Caco-2 (cell line): Measurements from ENCODE around the gene NKG7. TPM values are rescaled to one million over a fixed set of nuclear protein-coding genes. Genes with fewer than 3 reads are reported as not detected.

ENCODE experiments used
- BruUV-seq: library from RNA; stranded (reverse); fragments of 400-500 nt; replicated peaks from 2 replicates; lab custom pipeline; 2021; lab: Mats Ljungman, UMichigan
- CTCF ChIA-PET: fragments of 300-600 bp; sonication (Branson Sonifier 250); formaldehyde crosslinking; loops from one replicate; lab custom pipeline; 2022; ENCODE audit warnings: antibody characterized with exemption; lab: Charles Lee
- POLR2A ChIA-PET: fragments of 300-600 bp; sonication (Branson Sonifier 250); formaldehyde crosslinking; loops from one replicate; lab custom pipeline; 2022; ENCODE audit warnings: antibody characterized with exemption; lab: Charles Lee
- DNase-seq, 2 experiments: peaks; one replicate each; pipeline versions ENCODE4 v3.0.0 to v3.0.0-alpha.2; 2020 to 2022
- H3K27me3 ChIP-seq: replicated peaks from 2 replicates; pipeline ENCODE4 v1.6.0; 2011; ENCODE audit warnings: low read length; ENCODE audit not compliant: control insufficient read depth, insufficient read depth
- H3K36me3 ChIP-seq: 2 replicates; pipeline ENCODE4 v1.5.1; 2011; ENCODE audit warnings: low read length; ENCODE audit not compliant: control insufficient read depth, insufficient read depth
- H3K4me1 ChIP-seq: fragments of 250-450 bp; sonication (Bioruptor Pico); 2 replicates; pipeline ENCODE4 v1.5.1; 2020; ENCODE audit warnings: mild to moderate bottlenecking
- H3K4me3 ChIP-seq: 2 replicates; pipeline ENCODE4 v1.5.1; 2011; ENCODE audit warnings: low read depth, mild to moderate bottlenecking, control low read depth, low read length
- H3K9me3 ChIP-seq: fragments of 250-450 bp; sonication (Bioruptor Pico); 2 replicates; pipeline ENCODE4 v1.5.1; 2020; ENCODE audit warnings: mild to moderate bottlenecking, moderate library complexity
- H3K27ac Mint-ChIP-seq: one replicate; pipeline ENCODE4 v1.8.0; 2022; ENCODE audit warnings: mixed read lengths; ENCODE audit not compliant: unreplicated experiment
- H3K27me3 Mint-ChIP-seq: one replicate; pipeline ENCODE4 v1.8.0; 2022; ENCODE audit warnings: mixed read lengths; ENCODE audit not compliant: insufficient read depth, unreplicated experiment
- H3K36me3 Mint-ChIP-seq: one replicate; pipeline ENCODE4 v1.8.0; 2022; ENCODE audit warnings: mild to moderate bottlenecking, mixed read lengths; ENCODE audit not compliant: insufficient read depth, unreplicated experiment
- H3K4me1 Mint-ChIP-seq: one replicate; pipeline ENCODE4 v1.8.0; 2022; ENCODE audit warnings: low read depth, mixed read lengths; ENCODE audit not compliant: unreplicated experiment
- H3K4me3 Mint-ChIP-seq: one replicate; pipeline ENCODE4 v1.8.0; 2022; ENCODE audit warnings: mild to moderate bottlenecking, moderate library complexity, mixed read lengths; ENCODE audit not compliant: unreplicated experiment
- H3K9me3 Mint-ChIP-seq: one replicate; pipeline ENCODE4 v1.8.0; 2022; ENCODE audit warnings: mixed read lengths; ENCODE audit not compliant: unreplicated experiment
- CTCF ChIP-seq, 2 experiments: fragments of 200-600 bp in 1 of 2; IDR thresholded peaks; 1 replicate in 1 of 2; 2 replicates in 1 of 2; pipeline versions ENCODE4 v1.5.1 to v1.8.0; 2011 to 2022; ENCODE audit warnings: antibody characterized with exemption in 1 of 2, control low read depth in 1 of 2, inconsistent platforms in 1 of 2, low read depth in 1 of 2, low read length in 1 of 2, mild to moderate bottlenecking in 1 of 2, moderate library complexity in 1 of 2; ENCODE audit not compliant: insufficient read depth in 1 of 2, severe bottlenecking in 1 of 2, unreplicated experiment in 1 of 2
- intact Hi-C: fragments of 100-400 bp; cut with micrococcal nuclease; formaldehyde crosslinking; loops from one replicate; pipeline ENCODE4 v1.10.0; 2022; ENCODE audit not compliant: unreplicated experiment
- total RNA-seq: library from RNA; stranded (reverse); gene quantifications from 2 replicates; pipeline ENCODE4 v1.2.3, GENCODE V29; 2022

NKG7 gene
- total RNA-seq, 1 experiment from 2014 or later, result not detected

- Mint-ChIP-seq H3K9me3 (no peaks in the 10 kb centered on the region), H3K36me3 (peaks cover 38% of the 10 kb centered on the region), H3K27ac (peak overlapping the region; percentile 100), H3K27me3 (no peaks in the 10 kb centered on the region), H3K4me3 (peak overlapping the region; percentile 94), H3K4me1 (peaks cover 39% of the 10 kb centered on the region)
- no peaks in the 10 kb centered on the region for H3K27me3 ChIP-seq
- intact Hi-C loops, result no loop called here
- no TSS peak for BruUV-seq
- H3K36me3 ChIP-seq, result 0 out of 2 replicates have a peak, but pooled peaks cover 1% of the 10 kb centered on the region
- peaks cover 50% of the 10 kb centered on the region for H3K4me1 ChIP-seq
- no peaks in the 10 kb centered on the region for H3K9me3 ChIP-seq
- H3K4me3 ChIP-seq, result peak overlapping the region; percentile 77
- ChIA-PET CTCF (interaction anchor here (0.5 to 1.6 kb wide), 4 partner anchors 11 to 291 kb away, joined by 4 to 24 read pairs (median 8); no protein-coding TSS in a partner anchor), POLR2A (interaction anchor here (0.5 to 1.7 kb wide), 7 partner anchors 8 to 229 kb away, joined by 3 to 52 read pairs (median 11); partner anchors contain the start of gene VSIG10L)
- peak; percentile 70 to 83 for DNase-seq
- no peak for TF ChIP-seq CTCF (IDR thresholded peaks at IDR 0.05; ENCODE audit: insufficient read depth in 1 of 2, low read depth in 1 of 2, low read length in 1 of 2, severe bottlenecking in 1 of 2, unreplicated experiment in 1 of 2)
Observed at GRCh38 chr19:51365211-51365964, 7.1 kb downstream of the NKG7 start.

GRCh38 chr19:51364200-51365106 lies 8.0 kb downstream of the NKG7 start:
- Histone ChIP-seq H3K36me3 (0 out of 2 replicates have a peak, but pooled peaks cover 1% of the 10 kb centered on the region), H3K27me3 (no peaks in the 10 kb centered on the region), H3K4me1 (peaks cover 55% of the 10 kb centered on the region), H3K9me3 (no peaks in the 10 kb centered on the region), H3K4me3 (no peak overlapping the region)
- peak overlapping the region; percentile 100 for H3K27ac Mint-ChIP-seq
- ChIA-PET POLR2A (no interaction called here), CTCF (interaction anchor here (1.9 kb wide), 1 partner anchor 10 kb away, joined by 8 read pairs; no protein-coding TSS in a partner anchor)
- H3K9me3 Mint-ChIP-seq, result no peaks in the 10 kb centered on the region
- BruUV-seq, result no TSS peak
- intact Hi-C loops, result no loop called here
- no peak for TF ChIP-seq CTCF (IDR thresholded peaks at IDR 0.05; ENCODE audit: insufficient read depth in 1 of 2, low read depth in 1 of 2, low read length in 1 of 2, severe bottlenecking in 1 of 2, unreplicated experiment in 1 of 2)
- H3K36me3 Mint-ChIP-seq, result peaks cover 39% of the 10 kb centered on the region
- peak overlapping the region; percentile 94 for H3K4me3 Mint-ChIP-seq
- DNase-seq, result no peak
- peaks cover 39% of the 10 kb centered on the region for H3K4me1 Mint-ChIP-seq
- no peaks in the 10 kb centered on the region for H3K27me3 Mint-ChIP-seq

- Histone ChIP-seq H3K4me1 (peaks cover 56% of the 10 kb centered on the region), H3K9me3 (no peaks in the 10 kb centered on the region), H3K36me3 (peaks cover 1% of the 10 kb centered on the region; the same call in 1 of the 2 replicates), H3K27me3 (no peaks in the 10 kb centered on the region), H3K4me3 (no peak overlapping the region)
- DNase-seq, result no peak
- BruUV-seq, result no TSS peak
- ChIA-PET CTCF (no interaction called here), POLR2A (no interaction called here)
- Mint-ChIP-seq H3K27me3 (no peaks in the 10 kb centered on the region), H3K9me3 (no peaks in the 10 kb centered on the region), H3K4me3 (no peak overlapping the region), H3K27ac (peak overlapping the region; percentile 36), H3K36me3 (peaks cover 39% of the 10 kb centered on the region), H3K4me1 (peaks cover 51% of the 10 kb centered on the region)
- TF ChIP-seq CTCF (IDR thresholded peaks at IDR 0.05; ENCODE audit: insufficient read depth in 1 of 2, low read depth in 1 of 2, low read length in 1 of 2, severe bottlenecking in 1 of 2, unreplicated experiment in 1 of 2), result no peak
- intact Hi-C loops, result no loop called here
Observed at GRCh38 chr19:51361239-51361638, 11.2 kb downstream of the NKG7 start.
